ENCODE results near the gene SLC30A10.

- no peak for TF ChIP-seq POLR2AphosphoS5 (IDR thresholded peaks at IDR 0.05; ENCODE audit: low read depth, low read length)
- no peak for TF ChIP-seq TAF1 (IDR thresholded peaks at IDR 0.05; ENCODE audit: borderline replicate concordance, insufficient read depth, low read length)
Measured at GRCh38 chr1:219931033-219931432, 2.7 kb upstream of the SLC30A10 start.
